ENCODE measurements around the gene AKT1.

DNA sequence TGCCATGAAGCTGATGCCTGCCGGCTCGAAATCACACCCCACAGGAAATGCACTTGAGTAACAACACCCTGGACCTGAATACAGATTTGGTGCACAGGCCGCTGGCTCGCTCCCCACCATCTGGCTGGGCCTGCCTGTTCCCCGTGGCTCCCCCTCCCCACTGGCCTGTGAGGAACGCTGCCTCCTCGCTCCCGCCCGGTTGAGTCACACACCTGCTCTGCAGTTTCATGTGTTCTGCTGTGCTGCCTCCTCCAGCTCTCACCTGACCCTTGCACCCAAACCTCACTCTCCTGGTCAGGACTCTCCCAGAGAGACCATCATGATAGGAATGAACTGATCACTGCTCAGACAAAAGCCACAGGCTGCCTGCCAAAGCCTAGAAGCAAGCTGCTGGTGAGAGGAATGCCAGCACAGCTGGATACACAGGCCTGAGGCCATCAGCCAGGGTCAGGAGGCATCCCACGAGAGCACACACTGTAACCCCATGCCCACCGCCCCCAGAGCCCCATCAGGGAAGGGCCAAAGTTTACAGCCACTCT is 46.4 kb downstream of the AKT1 start:
- no peak for TF ChIP-seq POLR2A (IDR thresholded peaks at IDR 0.05; ENCODE audit: low read length)
- TF ChIP-seq JUN (IDR thresholded peaks at IDR 0.05), result no peak
- TF ChIP-seq, protein P1, sequence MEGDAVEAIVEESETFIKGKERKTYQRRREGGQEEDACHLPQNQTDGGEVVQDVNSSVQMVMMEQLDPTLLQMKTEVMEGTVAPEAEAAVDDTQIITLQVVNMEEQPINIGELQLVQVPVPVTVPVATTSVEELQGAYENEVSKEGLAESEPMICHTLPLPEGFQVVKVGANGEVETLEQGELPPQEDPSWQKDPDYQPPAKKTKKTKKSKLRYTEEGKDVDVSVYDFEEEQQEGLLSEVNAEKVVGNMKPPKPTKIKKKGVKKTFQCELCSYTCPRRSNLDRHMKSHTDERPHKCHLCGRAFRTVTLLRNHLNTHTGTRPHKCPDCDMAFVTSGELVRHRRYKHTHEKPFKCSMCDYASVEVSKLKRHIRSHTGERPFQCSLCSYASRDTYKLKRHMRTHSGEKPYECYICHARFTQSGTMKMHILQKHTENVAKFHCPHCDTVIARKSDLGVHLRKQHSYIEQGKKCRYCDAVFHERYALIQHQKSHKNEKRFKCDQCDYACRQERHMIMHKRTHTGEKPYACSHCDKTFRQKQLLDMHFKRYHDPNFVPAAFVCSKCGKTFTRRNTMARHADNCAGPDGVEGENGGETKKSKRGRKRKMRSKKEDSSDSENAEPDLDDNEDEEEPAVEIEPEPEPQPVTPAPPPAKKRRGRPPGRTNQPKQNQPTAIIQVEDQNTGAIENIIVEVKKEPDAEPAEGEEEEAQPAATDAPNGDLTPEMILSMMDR (IDR thresholded peaks at IDR 0.05), result no peak
- no peak for TF ChIP-seq BHLHE40 (IDR thresholded peaks at IDR 0.05; ENCODE audit: low read depth, low read length)
- TF ChIP-seq RARB (CRISPR knock-in tag; IDR thresholded peaks at IDR 0.05), result no peak
- no peak for TF ChIP-seq CHD2 (IDR thresholded peaks at IDR 0.05; ENCODE audit: low read length, partially characterized antibody)
- TF ChIP-seq MAX (IDR thresholded peaks at IDR 0.05), result no peak
- no peak for TF ChIP-seq EP300 (IDR thresholded peaks at IDR 0.05)
- TF ChIP-seq CBX2 (IDR thresholded peaks at IDR 0.05; ENCODE audit: borderline replicate concordance, low read depth), result no peak
- no peak for TF ChIP-seq NFE2L2 (conservative IDR thresholded peaks at IDR 0.05; ENCODE audit: low read length)
- TF ChIP-seq RFX5 (IDR thresholded peaks at IDR 0.05), result no peak
- TF ChIP-seq RAD21 (conservative IDR thresholded peaks at IDR 0.05 in 1 of 2, IDR thresholded peaks at IDR 0.05 in 1 of 2), result no peak
- TF ChIP-seq KDM1A (IDR thresholded peaks at IDR 0.05; ENCODE audit: low read depth), result no peak
- no peak for TF ChIP-seq TP53 (CRISPR knock-in tag; IDR thresholded peaks at IDR 0.05)
